Measurements from ENCODE around the gene GPD2.

- no peak for TF ChIP-seq POLR2A (IDR thresholded peaks at IDR 0.05)
- TF ChIP-seq CTCF (IDR thresholded peaks at IDR 0.05): no peak
These were observed 50.0 kb downstream of the GPD2 start for GRCh38 chr2:156486147-156486546.
